Suprapubic skin (tissue), 4 donors: Measurements from ENCODE around the gene LRRN2. TPM values are rescaled to one million over a fixed set of nuclear protein-coding genes. Genes with fewer than 3 reads are reported as not detected.

Source experiments
- DNase-seq, 2 donors: peaks; one replicate each; pipeline ENCODE4 v3.0.0-alpha.2; 2019; ENCODE audit warnings: low spot score in 2 of 2
- H3K27ac ChIP-seq: fragments of 200-600 bp; sonication (generic); one replicate; pipeline ENCODE4 v1.5.1; 2019
- H3K27me3 ChIP-seq: fragments of 200-600 bp; sonication (generic); one replicate; pipeline ENCODE4 v1.5.1; 2019
- H3K36me3 ChIP-seq: fragments of 200-600 bp; sonication (generic); one replicate; pipeline ENCODE4 v1.5.1; 2019
- H3K4me1 ChIP-seq: fragments of 200-600 bp; sonication (generic); one replicate; pipeline ENCODE4 v1.5.1; 2019
- H3K4me3 ChIP-seq: fragments of 200-600 bp; sonication (generic); one replicate; pipeline ENCODE4 v1.5.1; 2019; ENCODE audit warnings: mild to moderate bottlenecking
- H3K9me3 ChIP-seq: fragments of 200-600 bp; sonication (generic); one replicate; pipeline ENCODE4 v1.5.1; 2019
- CTCF ChIP-seq, 2 donors: fragments of 200-600 bp in 1 of 2; fragments of 450-650 bp in 1 of 2; sonication (generic) in 1 of 2; IDR thresholded peaks; one replicate each; pipeline ENCODE4 v1.5.1; 2016 to 2019; ENCODE audit warnings: antibody characterized with exemption in 2 of 2, mild to moderate bottlenecking in 1 of 2, moderate library complexity in 1 of 2
- EP300 ChIP-seq: sonication (generic); formaldehyde crosslinking; IDR thresholded peaks from one replicate; pipeline ENCODE4 v1.6.1; 2017; ENCODE audit warnings: antibody characterized with exemption
- POLR2A ChIP-seq, 2 donors: fragments of 450-650 bp; IDR thresholded peaks; one replicate each; pipeline ENCODE4 v1.6.1; 2017; ENCODE audit warnings: antibody characterized with exemption in 2 of 2, mild to moderate bottlenecking in 2 of 2, moderate library complexity in 2 of 2
- POLR2AphosphoS5 ChIP-seq, 3 donors: sonication (generic); formaldehyde crosslinking; IDR thresholded peaks; one replicate each; pipeline ENCODE4 v1.6.1; 2017; ENCODE audit warnings: antibody characterized with exemption in 3 of 3
- WGBS: methylation state at CpG from one replicate; pipeline ENCODE4 v1.1.5; 2018; 5-methylcytosine and 5-hydroxymethylcytosine counted together
- total RNA-seq, 4 donors: library from RNA; depleted of rRNA; stranded (reverse); fragments of >200 nt; gene quantifications; one replicate each; pipeline ENCODE4 v1.1.0, GENCODE V29; 2016

Gene LRRN2
- total RNA-seq, 4 donors from 2014 or later = 0.19 to 0.85 (median 0.27) TPM

- no peak overlapping the region for H3K27ac ChIP-seq
- WGBS = 5% methylated on average over 14 of the region's 42 CpGs
Measured at GRCh38 chr1:204684571-204685235, 835 bp downstream of the LRRN2 start.

GRCh38 chr1:204684206-204684570, 1.4 kb downstream of the LRRN2 start:
- WGBS = 56% methylated on average over 12 of the region's 14 CpGs
- Histone ChIP-seq H3K27ac (no peak overlapping the region), H3K4me1 (peaks cover 17% of the 10 kb centered on the region), H3K36me3 (no peaks in the 10 kb centered on the region), H3K27me3 (peaks cover 37% of the 10 kb centered on the region), H3K4me3 (peak overlapping the region; percentile 51), H3K9me3 (no peaks in the 10 kb centered on the region)
- TF ChIP-seq POLR2AphosphoS5 (IDR thresholded peaks at IDR 0.05) (no peak), CTCF (IDR thresholded peaks at IDR 0.05) (no peak), EP300 (no peak), POLR2A (IDR thresholded peaks at IDR 0.05) (no peak)
- no peak for DNase-seq

More at GRCh38 chr1:204684571-204685235, 835 bp downstream of the LRRN2 start:
- peak overlapping the region; percentile 51 for H3K4me3 ChIP-seq
- H3K4me1 ChIP-seq = peaks cover 17% of the 10 kb centered on the region
- DNase-seq = no peak
- TF ChIP-seq POLR2AphosphoS5 (IDR thresholded peaks at IDR 0.05) (no peak), EP300 (no peak), CTCF (IDR thresholded peaks at IDR 0.05) (no peak), POLR2A (IDR thresholded peaks at IDR 0.05) (no peak)
- H3K9me3 ChIP-seq = no peaks in the 10 kb centered on the region
- peaks cover 37% of the 10 kb centered on the region for H3K27me3 ChIP-seq
- no peaks in the 10 kb centered on the region for H3K36me3 ChIP-seq

- H3K27me3 ChIP-seq = peaks cover 37% of the 10 kb centered on the region
- H3K4me3 ChIP-seq = no peak overlapping the region
- DNase-seq = no peak
- TF ChIP-seq POLR2AphosphoS5 (IDR thresholded peaks at IDR 0.05) (no peak), POLR2A (IDR thresholded peaks at IDR 0.05) (no peak), CTCF (IDR thresholded peaks at IDR 0.05) (no peak), EP300 (no peak)
- H3K27ac ChIP-seq = no peak overlapping the region
- H3K36me3 ChIP-seq = no peaks in the 10 kb centered on the region
- peaks cover 17% of the 10 kb centered on the region for H3K4me1 ChIP-seq
- 82% methylated on average over 7 of the region's 10 CpGs for WGBS
- no peaks in the 10 kb centered on the region for H3K9me3 ChIP-seq
Measured at GRCh38 chr1:204683284-204684205, 2.0 kb downstream of the LRRN2 start.

GRCh38 chr1:204680461-204680860, 5.1 kb downstream of the LRRN2 start:
- no peaks in the 10 kb centered on the region for H3K36me3 ChIP-seq

More at GRCh38 chr1:204680461-204680860, 5.1 kb downstream of the LRRN2 start:
- WGBS = 80% methylated on average over 7 of the region's 7 CpGs
- no peak for DNase-seq
- Histone ChIP-seq H3K4me1 (peaks cover 13% of the 10 kb centered on the region), H3K4me3 (no peak overlapping the region), H3K27me3 (peaks cover 34% of the 10 kb centered on the region), H3K27ac (no peak overlapping the region), H3K9me3 (no peaks in the 10 kb centered on the region)
- TF ChIP-seq CTCF (IDR thresholded peaks at IDR 0.05) = no peak
- no peak for TF ChIP-seq POLR2AphosphoS5 (IDR thresholded peaks at IDR 0.05)
- TF ChIP-seq POLR2A (IDR thresholded peaks at IDR 0.05) = no peak
- TF ChIP-seq EP300 = no peak
